Parietal lobe (tissue), 2 donors: ENCODE measurements around the gene ZNF658. TPM values are rescaled to one million over a fixed set of nuclear protein-coding genes. Genes with fewer than 3 reads are reported as not detected.

Source experiments
- small RNA-seq: library from RNA; depleted of rRNA; stranded (forward); fragments of <200 nt; gene quantifications from one replicate; pipeline ENCODE3, GENCODE V24; 2014; ENCODE audit warnings: low replicate concordance
- total RNA-seq: library from RNA; depleted of rRNA; stranded (reverse); fragments of >200 nt; gene quantifications from one replicate; pipeline ENCODE4 v1.2.3, GENCODE V29; 2014

The ZNF658 gene
- total RNA-seq, result 22.8 TPM

GRCh38 chr9:66900490-66901131 is at the start of gene ZNF658:
Gene ZNF658 (plus strand): TSS chr9:66900725. CDS start chr9:66903562, 2,837 bp downstream.

Small RNA genes lying within 50 kb of the gene (small RNA-seq; reads per million reads assigned to genes)
- not detected for gene AL353770.2

Other genes starting within 250 kb of the ZNF658 start
- gene SPATA31A3, start 91.8 kb downstream of the ZNF658 start, total RNA-seq, result not detected